HG02610 (cell line): ENCODE measurements around the gene RALGDS.
"Not testable (repeated sequence)": the region's sequence is repeated elsewhere in the genome, so short reads cannot be mapped to it uniquely, and the experiment has no call there.

Source experiments
- ATAC-seq: cut with Tn5 transposase; IDR thresholded peaks from one replicate; pipeline ENCODE4 v1.9.1; 2021; ENCODE audit warnings: mild to moderate bottlenecking, moderate library complexity; ENCODE audit not compliant: unreplicated experiment

RALGDS gene

DNA sequence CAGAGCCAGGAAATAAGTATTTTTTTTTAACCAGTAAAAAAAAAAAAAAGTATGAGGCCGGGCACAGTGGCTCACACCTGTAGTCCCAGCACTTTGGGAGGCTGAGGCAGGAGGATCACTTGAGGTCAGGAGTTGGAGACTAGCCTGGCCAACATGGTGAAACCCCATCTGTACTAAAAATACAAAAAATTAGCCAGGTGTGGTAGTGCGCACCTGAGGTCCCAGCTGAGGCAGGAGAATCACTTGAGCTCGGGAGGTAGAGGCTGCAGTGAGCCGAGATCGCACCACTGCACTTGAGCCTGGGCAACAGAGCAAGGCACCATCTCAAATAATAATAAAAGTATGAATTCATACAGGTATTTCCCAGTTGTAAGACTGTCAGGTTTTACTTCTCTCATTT, 48.8 kb downstream of the RALGDS start:
- not testable (repeated sequence) for ATAC-seq

DNA sequence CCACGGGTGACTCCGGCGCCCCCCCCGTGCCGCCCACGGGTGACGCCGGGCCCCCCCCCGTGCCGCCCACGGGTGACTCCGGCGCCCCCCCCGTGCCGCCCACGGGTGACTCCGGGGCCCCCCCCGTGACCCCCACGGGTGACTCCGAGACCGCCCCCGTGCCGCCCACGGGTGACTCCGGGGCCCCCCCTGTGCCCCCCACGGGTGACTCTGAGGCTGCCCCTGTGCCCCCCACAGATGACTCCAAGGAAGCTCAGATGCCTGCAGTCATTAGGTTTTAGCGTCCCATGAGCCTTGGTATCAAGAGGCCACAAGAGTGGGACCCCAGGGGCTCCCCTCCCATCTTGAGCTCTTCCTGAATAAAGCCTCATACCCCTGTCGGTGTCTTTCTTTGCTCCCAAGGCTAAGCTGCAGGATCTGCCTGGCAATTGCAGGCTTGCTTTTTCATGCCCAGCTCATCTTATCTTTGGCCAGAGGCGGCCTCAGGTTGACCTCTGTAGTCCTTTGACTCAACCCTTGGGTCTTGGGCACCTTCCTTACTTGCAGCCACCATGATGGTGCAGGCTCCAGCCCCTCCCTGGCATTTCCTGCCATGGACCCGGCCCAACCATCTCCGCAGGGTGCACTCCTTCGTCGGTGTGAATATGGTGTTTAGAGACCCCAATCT, 49.4 kb downstream of the RALGDS start:
- no peak for ATAC-seq

DNA sequence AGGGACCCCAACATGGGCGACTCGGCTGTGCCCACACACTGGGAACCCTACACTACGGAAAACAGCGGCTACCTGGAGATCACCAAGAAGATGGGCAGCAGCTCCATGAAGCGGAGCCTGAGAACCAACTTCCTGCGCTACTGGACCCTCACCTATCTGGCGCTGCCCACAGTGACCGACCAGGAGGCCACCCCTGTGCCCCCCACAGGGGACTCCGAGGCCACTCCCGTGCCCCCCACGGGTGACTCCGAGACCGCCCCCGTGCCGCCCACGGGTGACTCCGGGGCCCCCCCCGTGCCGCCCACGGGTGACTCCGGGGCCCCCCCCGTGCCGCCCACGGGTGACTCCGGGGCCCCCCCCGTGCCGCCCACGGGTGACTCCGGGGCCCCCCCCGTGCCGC, 50.1 kb downstream of the RALGDS start:
- ATAC-seq: not testable (repeated sequence)

DNA sequence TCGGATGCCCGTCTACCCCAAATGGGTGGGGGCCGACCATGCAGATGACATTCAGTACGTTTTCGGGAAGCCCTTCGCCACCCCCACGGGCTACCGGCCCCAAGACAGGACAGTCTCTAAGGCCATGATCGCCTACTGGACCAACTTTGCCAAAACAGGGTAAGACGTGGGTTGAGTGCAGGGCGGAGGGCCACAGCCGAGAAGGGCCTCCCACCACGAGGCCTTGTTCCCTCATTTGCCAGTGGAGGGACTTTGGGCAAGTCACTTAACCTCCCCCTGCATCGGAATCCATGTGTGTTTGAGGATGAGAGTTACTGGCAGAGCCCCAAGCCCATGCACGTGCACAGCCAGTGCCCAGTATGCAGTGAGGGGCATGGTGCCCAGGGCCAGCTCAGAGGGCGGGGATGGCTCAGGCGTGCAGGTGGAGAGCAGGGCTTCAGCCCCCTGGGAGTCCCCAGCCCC, 50.5 kb downstream of the RALGDS start:
- not testable (repeated sequence) for ATAC-seq

DNA sequence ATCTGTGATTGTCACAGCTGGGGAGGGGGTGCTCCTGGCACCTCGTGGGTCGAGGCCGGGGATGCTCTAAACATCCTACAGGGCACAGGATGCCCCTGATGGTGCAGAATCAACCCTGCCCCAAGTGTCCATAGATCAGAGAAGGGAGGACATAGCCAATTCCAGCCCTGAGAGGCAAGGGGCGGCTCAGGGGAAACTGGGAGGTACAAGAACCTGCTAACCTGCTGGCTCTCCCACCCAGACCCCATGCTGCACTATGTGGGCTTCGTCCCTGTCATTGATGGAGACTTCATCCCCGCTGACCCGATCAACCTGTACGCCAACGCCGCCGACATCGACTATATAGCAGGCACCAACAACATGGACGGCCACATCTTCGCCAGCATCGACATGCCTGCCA, 52.6 kb downstream of the RALGDS start:
- not testable (repeated sequence) for ATAC-seq

DNA sequence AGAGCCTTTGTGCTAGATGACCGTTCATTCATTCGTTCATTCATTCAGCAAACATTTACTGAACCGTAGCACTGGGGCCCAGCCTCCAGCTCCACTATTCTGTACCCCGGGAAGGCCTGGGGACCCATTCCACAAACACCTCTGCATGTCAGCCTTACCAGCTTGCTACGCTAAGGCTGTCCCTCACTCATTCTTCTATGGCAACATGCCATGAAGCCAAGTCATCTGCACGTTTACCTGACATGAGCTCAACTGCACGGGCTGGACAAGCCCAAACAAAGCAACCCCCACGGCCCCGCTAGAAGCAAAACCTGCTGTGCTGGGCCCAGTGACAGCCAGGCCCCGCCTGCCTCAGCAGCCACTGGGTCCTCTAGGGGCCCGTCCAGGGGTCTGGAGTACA, 53.2 kb downstream of the RALGDS start:
- ATAC-seq: no peak

DNA sequence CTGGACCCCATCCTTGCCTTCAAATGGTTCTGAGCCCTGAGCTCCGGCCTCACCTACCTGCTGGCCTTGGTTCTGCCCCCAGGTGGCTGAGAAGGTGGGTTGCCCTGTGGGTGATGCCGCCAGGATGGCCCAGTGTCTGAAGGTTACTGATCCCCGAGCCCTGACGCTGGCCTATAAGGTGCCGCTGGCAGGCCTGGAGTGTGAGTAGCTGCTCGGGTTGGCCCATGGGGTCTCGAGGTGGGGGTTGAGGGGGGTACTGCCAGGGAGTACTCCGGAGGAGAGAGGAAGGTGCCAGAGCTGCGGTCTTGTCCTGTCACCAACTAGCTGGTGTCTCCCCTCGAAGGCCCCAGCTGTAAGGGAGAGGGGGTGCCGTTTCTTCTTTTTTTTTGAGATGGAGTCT, 54.0 kb downstream of the RALGDS start:
- ATAC-seq: no peak

DNA sequence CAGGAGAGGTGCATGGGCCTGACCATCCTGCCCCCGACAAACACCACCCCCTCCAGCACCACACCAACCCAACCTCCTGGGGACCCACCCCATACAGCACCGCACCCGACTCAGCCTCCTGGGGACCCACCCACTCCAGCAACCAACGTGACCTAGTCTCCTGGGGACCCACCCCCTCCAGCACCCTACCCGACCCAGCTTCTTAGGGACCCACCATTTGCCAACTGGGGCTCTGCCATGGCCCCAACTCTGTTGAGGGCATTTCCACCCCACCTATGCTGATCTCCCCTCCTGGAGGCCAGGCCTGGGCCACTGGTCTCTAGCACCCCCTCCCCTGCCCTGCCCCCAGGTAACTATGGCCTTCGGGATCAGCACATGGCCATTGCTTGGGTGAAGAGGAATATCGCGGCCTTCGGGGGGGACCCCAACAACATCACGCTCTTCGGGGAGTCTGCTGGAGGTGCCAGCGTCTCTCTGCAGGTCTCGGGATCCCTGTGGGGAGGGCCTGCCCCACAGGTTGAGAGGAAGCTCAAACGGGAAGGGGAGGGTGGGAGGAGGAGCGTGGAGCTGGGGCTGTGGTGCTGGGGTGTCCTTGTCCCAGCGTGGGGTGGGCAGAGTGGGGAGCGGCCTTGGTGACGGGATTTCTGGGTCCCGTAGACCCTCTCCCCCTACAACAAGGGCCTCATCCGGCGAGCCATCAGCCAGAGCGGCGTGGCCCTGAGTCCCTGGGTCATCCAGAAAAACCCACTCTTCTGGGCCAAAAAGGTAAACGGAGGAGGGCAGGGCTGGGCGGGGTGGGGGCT, 54.7 kb downstream of the RALGDS start:
- ATAC-seq: no peak

DNA sequence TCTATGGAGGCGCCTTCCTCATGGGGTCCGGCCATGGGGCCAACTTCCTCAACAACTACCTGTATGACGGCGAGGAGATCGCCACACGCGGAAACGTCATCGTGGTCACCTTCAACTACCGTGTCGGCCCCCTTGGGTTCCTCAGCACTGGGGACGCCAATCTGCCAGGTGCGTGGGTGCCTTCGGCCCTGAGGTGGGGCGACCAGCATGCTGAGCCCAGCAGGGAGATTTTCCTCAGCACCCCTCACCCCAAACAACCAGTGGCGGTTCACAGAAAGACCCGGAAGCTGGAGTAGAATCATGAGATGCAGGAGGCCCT, 56.0 kb downstream of the RALGDS start:
- ATAC-seq: no peak

DNA sequence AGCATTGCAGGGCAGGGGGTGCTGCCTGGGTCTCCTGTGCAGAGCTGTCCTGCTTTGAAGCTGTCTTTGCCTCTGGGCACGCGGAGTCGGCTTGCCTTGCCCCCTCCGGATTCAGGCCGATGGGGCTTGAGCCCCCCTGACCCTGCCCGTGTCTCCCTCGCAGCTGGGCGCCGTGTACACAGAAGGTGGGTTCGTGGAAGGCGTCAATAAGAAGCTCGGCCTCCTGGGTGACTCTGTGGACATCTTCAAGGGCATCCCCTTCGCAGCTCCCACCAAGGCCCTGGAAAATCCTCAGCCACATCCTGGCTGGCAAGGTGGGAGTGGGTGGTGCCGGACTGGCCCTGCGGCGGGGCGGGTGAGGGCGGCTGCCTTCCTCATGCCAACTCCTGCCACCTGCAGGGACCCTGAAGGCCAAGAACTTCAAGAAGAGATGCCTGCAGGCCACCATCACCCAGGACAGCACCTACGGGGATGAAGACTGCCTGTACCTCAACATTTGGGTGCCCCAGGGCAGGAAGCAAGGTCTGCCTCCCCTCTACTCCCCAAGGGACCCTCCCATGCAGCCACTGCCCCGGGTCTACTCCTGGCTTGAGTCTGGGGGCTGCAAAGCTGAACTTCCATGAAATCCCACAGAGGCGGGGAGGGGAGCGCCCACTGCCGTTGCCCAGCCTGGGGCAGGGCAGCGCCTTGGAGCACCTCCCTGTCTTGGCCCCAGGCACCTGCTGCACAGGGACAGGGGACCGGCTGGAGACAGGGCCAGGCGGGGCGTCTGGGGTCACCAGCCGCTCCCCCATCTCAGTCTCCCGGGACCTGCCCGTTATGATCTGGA, 56.6 kb downstream of the RALGDS start:
- no peak for ATAC-seq

DNA sequence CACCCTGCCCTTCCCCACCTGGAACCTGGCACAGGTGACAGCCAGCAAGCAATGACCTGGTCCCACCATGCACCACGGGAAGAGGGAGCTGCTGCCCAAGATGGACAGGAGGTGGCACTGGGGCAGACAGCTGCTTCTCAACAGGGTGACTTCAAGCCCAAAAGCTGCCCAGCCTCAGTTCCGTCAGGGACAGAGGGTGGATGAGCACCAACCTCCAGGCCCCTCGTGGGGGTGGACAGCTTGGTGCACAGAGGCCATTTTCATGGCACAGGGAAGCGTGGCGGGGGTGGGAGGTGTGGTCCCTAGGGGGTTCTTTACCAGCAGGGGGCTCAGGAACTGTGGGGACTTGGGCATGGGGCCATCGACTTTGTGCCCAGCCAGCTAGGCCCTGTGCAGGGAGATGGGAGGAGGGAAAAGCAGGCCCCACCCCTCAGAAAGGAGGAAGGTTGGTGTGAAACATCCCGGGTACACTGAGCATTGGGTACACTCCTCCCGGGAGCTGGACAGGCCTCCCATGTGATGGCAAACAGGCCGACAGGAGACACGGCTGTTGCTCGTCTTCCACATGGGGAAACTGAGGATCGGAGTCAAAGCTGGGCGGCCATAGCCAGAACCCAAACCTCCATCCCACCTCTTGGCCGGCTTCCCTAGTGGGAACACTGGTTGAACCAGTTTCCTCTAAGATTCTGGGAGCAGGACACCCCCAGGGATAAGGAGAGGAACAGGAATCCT, 57.4 kb downstream of the RALGDS start:
- no peak for ATAC-seq

DNA sequence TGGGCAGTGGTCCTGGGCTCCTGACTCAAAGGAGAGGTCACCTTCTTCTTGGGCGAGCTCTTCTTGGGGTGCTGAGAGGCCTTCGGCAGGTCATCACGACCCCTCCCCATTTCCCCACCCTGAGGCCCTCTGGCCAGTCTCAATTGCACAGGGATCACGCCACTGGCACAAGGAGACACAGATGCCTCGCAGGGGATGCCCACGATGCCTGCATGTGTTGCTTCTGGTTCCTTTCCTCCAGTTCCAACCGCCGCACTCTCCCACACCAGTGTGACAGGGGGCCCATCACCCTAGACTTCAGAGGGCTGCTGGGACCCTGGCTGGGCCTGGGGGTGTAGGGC, 57.9 kb downstream of the RALGDS start:
- no peak for ATAC-seq

DNA sequence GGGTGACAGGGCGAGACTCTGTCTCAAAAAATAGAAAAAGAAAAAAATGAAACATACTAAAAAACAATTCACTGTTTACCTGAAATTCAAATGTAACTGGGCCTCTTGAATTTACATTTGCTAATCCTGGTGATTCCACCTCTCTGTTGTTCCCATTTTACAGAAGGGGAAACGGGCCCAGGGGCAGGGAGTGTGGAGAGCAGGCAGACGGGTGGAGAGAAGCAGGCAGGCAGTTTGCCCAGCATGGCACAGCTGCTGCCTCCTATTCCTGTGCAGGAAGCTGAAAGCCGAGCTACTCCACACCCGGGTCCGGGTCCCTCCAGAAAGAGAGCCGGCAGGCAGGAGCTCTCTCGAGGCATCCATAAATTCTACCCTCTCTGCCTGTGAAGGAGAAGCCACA, 58.5 kb downstream of the RALGDS start:
- not testable (repeated sequence) for ATAC-seq

DNA sequence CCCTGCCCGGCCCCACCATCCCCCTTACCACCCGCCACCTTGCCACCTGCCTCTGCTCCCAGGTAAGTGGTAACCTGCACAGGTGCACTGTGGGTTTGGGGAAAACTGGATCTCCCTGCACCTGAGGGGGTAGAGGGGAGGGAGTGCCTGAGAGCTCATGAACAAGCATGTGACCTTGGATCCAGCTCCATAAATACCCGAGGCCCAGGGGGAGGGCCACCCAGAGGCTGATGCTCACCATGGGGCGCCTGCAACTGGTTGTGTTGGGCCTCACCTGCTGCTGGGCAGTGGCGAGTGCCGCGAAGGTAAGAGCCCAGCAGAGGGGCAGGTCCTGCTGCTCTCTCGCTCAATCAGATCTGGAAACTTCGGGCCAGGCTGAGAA, 59.3 kb downstream of the RALGDS start, which contains the start of gene CEL:
Gene CEL (plus strand): TSS at position 218 of the 382 bp plus-strand sequence. CDS start 22 bp downstream, at position 240.
- ATAC-seq: not testable (repeated sequence)

DNA sequence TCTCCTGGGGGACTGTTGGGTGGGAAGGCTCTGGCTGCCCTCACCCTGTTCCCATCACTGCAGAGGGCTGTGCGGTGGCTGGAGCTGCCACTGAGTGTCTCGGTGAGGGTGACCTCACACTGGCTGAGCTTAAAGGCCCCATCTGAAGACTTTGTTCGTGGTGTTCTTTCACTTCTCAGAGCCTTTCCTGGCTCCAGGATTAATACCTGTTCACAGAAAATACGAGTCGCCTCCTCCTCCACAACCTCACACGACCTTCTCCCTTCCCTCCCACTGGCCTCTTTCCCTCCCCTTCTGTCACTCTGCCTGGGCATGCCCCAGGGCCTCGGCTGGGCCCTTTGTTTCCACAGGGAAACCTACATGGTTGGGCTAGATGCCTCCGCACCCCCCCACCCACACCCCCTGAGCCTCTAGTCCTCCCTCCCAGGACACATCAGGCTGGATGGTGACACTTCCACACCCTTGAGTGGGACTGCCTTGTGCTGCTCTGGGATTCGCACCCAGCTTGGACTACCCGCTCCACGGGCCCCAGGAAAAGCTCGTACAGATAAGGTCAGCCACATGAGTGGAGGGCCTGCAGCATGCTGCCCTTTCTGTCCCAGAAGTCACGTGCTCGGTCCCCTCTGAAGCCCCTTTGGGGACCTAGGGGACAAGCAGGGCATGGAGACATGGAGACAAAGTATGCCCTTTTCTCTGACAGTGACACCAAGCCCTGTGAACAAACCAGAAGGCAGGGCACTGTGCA, 59.8 kb downstream of the RALGDS start:
- not testable (repeated sequence) for ATAC-seq

DNA sequence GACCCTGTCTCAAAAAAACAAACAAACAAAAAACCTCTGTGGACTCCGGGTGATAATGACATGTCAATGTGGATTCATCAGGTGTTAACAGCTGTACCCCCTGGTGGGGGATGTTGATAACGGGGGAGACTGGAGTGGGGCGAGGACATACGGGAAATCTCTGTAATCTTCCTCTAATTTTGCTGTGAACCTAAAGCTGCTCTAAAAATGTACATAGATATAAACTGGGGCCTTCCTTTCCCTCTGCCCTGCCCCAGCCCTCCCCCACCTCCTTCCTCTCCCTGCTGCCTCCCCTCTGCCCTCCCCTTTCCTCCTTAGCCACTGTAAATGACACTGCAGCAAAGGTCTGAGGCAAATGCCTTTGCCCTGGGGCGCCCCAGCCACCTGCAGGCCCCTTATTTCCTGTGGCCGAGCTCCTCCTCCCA, 60.6 kb downstream of the RALGDS start:
- ATAC-seq: no peak

DNA sequence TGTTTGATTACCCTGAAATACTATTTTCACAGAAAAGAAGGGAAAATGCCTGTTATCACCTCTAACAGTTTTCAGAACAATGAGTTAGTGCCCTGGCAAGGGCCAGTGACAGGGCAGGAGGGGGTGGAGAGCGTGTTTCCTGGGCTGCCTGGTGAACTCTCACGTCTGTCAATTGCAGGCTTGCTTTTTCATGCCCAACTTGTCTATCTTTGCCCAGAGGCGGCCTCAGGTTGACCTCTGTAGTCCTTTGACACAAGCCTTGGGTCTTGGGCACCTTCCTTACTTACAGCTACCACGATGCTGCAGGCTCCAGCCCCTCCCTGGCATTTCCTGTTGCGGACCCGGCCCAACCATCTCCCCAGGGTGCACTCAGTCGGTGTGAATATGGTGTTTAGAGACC, 61.4 kb downstream of the RALGDS start:
- no peak for ATAC-seq

DNA sequence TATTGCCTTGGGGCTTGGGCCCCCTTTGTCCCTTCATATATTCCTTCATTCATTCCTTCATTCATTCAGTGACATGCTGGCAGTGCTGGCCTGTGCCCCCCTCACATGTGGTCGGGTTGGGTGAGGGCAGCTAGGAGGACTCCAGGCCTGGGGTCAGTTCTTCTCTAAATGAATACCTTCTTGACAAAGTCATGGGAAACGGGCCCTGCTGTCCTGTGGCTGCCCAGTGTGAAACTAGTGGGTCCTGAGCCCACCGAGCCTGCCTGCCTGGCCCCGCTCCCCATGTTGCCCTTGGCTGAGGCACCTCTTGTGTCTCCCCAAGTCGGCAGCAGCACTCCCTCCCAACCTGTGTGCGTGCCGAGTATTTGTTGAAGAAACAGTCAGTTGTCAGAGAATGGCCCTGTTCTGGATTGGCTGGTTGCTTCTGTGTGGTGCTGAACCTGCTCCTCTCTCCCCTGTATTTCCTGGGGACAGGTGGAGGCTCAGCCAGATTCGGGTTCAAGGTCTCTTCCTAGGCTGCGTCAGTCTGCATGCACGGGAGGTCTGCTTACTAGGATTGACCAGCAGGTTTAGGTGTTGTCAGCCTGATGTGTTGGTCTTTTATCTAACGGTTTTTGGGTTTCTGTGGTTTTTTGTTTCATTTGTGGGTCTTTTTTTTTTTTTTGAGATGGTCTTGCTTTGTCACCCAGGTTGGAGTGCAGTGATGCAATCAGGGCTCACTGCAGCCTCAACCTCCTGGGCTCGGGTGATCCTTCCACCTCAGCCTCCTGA, 62.3 kb downstream of the RALGDS start:
- no peak for ATAC-seq

DNA sequence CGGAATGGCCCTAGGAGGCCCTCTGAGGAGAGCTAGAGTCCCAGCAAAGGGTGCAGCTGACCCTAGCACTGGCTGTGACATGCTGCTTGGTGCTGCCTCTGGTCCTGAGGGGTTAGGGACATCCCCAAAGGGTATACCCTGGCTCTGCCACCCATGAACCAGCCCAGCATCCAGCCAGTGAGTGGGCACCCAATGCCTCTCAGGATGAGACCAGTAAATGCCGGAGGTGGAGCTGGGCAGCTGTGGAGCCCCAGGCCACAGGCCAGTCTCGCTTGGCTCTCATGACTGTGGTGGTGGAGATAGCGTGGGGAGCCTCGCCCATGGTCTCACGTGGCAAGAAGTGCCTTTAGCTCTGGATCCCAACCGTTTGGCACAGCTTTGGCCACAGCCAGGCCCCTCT, 63.0 kb downstream of the RALGDS start:
- no peak for ATAC-seq

DNA sequence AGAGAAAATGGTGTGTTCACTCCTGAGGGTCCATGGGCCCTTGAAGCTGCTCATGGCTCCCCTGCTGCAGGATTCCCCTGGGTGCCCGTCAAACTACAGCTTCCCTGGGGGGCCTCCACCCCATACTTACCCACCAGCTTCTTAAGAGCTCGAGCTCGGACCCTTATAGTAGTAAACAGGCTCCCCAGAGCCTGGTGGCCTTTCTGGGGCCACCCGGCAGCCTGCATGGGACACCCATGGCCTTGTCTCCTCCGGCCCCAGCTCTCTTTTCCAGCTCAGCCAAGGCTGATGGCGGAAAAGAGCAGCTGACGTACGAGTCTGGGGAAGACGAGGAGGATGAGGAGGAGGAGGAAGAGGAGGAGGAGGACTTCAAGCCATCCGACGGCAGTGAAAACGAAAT, 63.5 kb downstream of the RALGDS start:
- ATAC-seq: no peak
